Measurements from ENCODE around the gene RBM8A.

GRCh38 chr1:145957443-145958319, 30.4 kb upstream of the RBM8A start, which contains the start of gene LIX1L:
- TF ChIP-seq, protein P1, sequence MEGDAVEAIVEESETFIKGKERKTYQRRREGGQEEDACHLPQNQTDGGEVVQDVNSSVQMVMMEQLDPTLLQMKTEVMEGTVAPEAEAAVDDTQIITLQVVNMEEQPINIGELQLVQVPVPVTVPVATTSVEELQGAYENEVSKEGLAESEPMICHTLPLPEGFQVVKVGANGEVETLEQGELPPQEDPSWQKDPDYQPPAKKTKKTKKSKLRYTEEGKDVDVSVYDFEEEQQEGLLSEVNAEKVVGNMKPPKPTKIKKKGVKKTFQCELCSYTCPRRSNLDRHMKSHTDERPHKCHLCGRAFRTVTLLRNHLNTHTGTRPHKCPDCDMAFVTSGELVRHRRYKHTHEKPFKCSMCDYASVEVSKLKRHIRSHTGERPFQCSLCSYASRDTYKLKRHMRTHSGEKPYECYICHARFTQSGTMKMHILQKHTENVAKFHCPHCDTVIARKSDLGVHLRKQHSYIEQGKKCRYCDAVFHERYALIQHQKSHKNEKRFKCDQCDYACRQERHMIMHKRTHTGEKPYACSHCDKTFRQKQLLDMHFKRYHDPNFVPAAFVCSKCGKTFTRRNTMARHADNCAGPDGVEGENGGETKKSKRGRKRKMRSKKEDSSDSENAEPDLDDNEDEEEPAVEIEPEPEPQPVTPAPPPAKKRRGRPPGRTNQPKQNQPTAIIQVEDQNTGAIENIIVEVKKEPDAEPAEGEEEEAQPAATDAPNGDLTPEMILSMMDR (IDR thresholded peaks at IDR 0.05): no peak
- TF ChIP-seq POLR2A (IDR thresholded peaks at IDR 0.05): peak in 1 of 2 donors; percentile 77

All from thyroid gland (tissue), 4 donors.